Medulla oblongata (tissue), 1 donor: ENCODE data around the gene TRPM4.
"Not testable (repeated sequence)": the region's sequence is repeated elsewhere in the genome, so short reads cannot be mapped to it uniquely, and the experiment has no call there.

Experiments
- DNase-seq: peaks from one replicate; pipeline ENCODE4 v3.0.0-alpha.2; 2015; ENCODE audit errors: extremely low spot score

Gene TRPM4

GRCh38 chr19:49157445-49158224, at the start of gene TRPM4:
Gene TRPM4, plus strand, starts transcription at chr19:49157792. Its CDS starts 75 bp downstream, at chr19:49157867.
- peak; percentile 84 for DNase-seq

- DNase-seq = no peak
These were observed 48.5 kb upstream of the TRPM4 start for GRCh38 chr19:49109051-49109450.

- no peak for DNase-seq
These were observed 47.9 kb upstream of the TRPM4 start for GRCh38 chr19:49109569-49110233.

- no peak for DNase-seq
These were observed 47.0 kb upstream of the TRPM4 start for GRCh38 chr19:49110567-49110966.

- DNase-seq = no peak
These were observed 46.2 kb upstream of the TRPM4 start for GRCh38 chr19:49111218-49111998.

GRCh38 chr19:49113762-49114629, 43.6 kb upstream of the TRPM4 start, which contains the start of gene LIN7B:
Gene LIN7B, plus strand, starts transcription at chr19:49114370. Its CDS starts 35 bp downstream, at chr19:49114405.
- DNase-seq = peak; percentile 73

DNA sequence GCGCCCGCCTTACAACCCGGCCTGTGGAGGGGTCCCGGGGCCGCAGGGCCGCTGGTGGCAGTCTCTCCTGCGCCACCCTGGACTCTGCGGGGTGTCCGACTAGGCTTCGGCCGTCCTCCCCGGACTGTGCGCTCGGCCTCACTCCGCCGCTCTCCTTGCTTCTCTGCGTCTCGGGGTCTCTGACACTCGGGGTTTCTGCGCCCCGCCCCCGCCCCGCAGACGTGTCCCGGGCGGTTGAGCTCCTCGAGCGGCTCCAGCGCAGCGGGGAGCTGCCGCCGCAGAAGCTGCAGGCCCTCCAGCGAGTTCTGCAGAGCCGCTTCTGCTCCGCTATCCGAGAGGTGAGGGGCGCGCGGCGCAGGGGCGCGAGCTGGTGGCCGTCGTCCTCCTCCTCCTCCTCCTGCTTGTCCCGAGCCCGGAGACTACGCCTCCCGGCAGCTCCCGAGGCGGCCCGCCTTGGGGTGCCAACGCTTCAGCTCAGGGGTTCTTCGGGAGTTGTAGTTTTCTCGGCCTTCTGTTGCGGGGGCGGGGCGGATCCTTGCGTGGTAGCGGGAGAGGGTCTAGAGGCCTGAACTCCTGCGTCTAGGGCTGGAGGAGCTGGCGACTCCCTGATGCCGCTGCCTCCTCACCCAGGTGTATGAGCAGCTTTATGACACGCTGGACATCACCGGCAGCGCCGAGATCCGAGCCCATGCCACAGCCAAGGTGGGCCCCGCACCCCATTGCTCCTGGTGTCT, 42.8 kb upstream of the TRPM4 start:
- DNase-seq = peak; percentile 82

GRCh38 chr19:49116544-49116943, 41.0 kb upstream of the TRPM4 start:
- no peak for DNase-seq

DNA sequence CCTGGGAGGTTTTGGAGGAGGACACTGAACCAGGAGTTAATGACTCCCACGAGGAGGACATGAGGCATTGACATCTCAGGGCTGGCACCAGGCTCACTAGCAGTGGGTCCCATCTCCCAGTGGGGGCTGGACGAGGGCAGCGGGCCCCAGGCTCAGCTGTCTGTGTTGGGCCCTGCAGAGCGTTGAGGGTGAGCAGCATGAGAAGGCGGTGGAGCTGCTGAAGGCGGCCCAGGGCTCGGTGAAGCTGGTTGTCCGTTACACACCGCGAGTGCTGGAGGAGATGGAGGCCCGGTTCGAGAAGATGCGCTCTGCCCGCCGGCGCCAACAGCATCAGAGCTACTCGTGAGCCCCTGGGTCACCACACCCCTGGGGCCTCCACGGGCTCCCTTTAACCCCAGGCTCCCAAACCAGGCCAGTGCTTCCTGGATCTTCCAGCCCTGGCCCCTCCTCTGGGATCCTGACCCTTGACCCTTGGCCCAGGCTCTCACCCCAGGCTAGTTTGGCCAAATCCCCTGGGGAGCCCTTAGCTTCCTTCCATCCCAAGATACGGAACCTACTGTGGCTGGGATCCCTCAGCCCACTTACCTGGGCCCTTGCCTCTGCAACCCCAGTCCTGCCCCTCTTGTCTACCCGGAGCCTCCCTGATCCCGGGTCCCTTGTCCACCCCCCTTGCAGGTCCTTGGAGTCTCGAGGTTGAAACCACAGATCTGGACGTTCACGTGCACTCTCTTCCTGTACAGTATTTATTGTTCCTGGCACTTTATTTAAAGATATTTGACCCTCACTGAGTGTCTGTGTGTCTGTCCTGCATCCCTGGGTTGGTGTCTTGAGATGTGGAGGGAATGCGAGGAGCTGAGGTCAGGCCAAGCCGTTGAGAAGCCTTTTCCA, 39.7 kb upstream of the TRPM4 start:
- DNase-seq = no peak

DNA sequence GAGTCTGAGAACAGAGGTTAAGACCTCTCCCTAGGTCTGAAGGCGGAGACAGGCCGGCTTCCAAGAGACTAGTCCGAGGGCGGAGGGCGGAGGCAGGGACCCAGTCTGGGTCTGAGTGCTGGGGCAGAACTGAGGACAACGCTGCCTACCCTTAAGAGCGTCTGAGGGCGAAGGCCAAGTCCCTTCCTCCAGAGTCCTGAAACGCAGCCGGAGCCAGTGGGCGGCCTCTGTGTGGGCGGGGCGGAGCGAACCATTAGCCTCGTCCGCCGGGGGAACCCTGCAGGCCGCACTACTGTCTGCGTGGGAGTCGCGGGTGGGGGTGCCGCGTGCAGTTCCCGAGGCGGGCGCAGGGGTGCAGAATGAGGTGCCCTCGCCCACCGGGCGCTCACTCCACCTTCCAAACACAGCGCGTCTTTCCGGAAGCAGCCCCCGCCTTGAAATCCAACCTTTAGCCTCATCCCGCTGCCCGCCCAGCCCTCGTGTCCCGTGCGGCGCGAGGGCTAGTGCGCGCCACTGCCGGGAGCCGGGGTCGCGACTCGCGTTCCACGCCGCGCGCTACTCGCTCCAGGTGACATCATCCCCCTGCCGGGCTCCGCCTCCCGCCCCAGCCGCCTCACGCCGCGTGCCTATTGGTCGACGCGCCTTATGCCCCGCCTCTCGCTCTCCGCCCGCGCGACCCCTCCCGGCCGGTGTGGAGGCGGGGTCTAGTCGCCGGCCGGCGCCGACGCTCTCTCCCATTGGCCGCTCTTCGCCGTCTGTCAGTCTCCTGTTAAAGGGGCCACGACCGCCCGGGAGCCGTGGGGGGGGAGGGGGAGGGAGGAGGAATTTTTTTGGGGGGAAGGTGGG, 38.8 kb upstream of the TRPM4 start, which contains the start of gene C19orf73:
TSS of gene C19orf73 (minus strand) at position 579 of the 846 bp plus-strand sequence. CDS start at position 458, 121 bp downstream.
- peak; percentile 97 for DNase-seq

DNA sequence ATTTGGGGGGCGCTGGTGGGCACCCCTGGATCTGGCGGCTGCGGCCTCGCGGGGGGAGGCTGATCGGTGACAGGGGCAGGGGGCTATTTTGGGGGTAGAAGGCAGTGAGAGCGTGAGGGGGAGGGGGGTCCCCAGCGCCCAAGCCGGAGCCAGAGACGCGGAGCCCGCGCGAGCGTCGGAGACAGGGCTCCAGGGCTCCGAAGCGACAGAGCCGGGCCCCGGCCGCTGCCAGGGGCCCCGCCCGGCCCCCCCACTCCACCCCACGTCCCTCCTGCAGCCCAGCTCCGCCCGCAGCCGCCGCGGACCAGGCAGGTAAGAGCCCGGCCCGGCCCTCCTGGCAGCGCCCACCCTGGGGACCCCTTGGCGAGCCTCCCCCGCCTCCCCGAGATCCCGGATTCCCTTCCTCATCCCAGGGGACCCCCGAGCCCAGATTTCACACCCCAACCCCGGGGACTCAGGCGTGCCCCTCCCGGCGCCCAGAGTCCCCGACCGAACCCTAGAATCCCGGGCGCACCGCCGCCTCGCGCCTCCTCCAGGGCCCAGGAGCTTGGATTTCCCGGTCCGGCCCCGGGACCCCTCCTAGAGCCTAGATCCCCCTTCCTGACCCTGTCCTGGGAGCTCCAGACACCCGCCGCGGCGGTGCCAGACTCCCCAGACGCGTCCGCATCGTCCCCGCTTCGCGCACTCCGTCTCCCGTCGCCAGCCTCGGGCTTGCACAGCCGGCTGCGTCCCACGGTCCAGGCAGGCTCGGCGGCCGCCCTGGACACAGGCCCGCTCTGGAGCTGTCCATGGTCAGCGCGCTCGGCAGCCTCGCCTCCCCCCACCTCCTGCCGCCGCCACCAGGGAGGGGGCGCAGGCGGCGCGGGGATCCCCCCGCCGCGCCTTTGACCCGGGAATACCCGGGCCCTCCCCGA, 37.9 kb upstream of the TRPM4 start, which contains the start of gene PPFIA3:
TSS of gene PPFIA3 (plus strand) at position 134 of the 914 bp plus-strand sequence. CDS start 8,330 bp downstream, outside the sequence.
- peak; percentile 61 for DNase-seq

GRCh38 chr19:49120325-49120683, 37.3 kb upstream of the TRPM4 start:
- DNase-seq = no peak

- no peak for DNase-seq
These were observed 36.7 kb upstream of the TRPM4 start for GRCh38 chr19:49120868-49121267.

DNA sequence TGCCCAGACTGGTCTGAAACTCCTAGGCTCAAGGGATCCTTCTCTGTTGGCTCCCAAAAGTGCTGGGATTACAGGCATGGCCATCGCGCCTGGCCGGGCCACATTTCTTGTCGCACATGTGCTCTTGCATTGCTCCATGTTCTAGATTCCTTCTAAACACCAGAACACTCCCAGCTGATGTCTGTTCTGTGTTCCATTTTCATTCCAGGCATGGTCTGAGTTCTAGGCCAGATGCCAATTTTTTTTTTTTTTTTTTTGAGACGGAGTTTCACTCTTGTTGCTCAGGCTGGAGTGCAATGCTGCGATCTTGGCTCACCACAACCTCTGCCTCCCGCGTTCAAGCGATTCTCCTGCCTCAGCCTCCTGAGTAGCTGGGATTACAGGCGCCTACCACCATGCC, 35.8 kb upstream of the TRPM4 start:
- not testable (repeated sequence) for DNase-seq

DNA sequence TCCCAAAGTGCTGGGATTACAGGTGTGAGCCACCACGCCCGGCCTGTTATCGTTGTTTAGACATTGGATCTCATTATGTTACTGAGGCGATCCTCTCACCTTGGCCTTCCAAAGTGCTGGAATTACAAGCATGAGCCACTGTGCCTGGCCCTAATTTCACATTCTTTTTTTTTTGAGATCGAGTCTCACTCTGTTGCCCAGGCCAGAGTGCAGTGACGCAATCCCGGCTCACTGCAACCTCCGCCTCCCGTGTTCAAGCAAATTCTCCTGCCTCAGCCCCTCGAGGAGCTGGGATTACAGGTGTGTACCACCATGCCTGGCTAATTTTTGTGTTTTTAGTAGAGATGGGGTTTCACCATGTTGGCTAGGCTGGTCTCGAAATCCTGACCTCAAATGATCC, 34.3 kb upstream of the TRPM4 start:
- DNase-seq = not testable (repeated sequence)

GRCh38 chr19:49125025-49125731, 32.4 kb upstream of the TRPM4 start:
- no peak for DNase-seq

GRCh38 chr19:49126575-49126974, 31.0 kb upstream of the TRPM4 start:
- DNase-seq = no peak
